ENCODE results near the gene HELZ2. TPM values are rescaled to one million over a fixed set of nuclear protein-coding genes. Genes with fewer than 3 reads are reported as not detected.

HELZ2 gene
- polyA plus RNA-seq, 3 donors, result 3.0 to 15.5 (median 3.3) TPM

DNA sequence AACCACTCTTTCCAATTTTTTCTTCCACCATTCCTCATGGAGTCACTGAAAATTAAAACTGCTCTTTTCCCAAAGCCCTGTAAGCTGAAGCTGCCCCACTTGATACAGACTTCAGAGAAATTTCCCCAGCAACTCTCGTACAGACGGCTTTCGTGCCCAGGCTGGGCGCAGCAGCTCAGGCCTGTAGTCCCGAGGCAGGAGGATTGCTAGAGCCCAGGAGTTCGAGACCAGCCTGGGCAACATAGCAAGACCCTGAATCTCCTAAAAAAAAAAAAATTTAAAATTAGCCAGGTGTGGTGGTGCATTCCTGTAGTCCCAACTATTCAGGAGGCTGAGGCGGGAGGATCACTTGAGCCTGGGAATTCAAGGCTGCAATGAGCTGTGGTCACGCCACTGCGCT is 46.9 kb downstream of the HELZ2 start:
- TF ChIP-seq, protein P1, sequence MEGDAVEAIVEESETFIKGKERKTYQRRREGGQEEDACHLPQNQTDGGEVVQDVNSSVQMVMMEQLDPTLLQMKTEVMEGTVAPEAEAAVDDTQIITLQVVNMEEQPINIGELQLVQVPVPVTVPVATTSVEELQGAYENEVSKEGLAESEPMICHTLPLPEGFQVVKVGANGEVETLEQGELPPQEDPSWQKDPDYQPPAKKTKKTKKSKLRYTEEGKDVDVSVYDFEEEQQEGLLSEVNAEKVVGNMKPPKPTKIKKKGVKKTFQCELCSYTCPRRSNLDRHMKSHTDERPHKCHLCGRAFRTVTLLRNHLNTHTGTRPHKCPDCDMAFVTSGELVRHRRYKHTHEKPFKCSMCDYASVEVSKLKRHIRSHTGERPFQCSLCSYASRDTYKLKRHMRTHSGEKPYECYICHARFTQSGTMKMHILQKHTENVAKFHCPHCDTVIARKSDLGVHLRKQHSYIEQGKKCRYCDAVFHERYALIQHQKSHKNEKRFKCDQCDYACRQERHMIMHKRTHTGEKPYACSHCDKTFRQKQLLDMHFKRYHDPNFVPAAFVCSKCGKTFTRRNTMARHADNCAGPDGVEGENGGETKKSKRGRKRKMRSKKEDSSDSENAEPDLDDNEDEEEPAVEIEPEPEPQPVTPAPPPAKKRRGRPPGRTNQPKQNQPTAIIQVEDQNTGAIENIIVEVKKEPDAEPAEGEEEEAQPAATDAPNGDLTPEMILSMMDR (IDR thresholded peaks at IDR 0.05), result no peak
- Histone ChIP-seq H3K9ac (ENCODE audit: insufficient read depth, low read length, poor library complexity, severe bottlenecking) (no peak overlapping the region), H3K79me2 (ENCODE audit: insufficient read depth, low read length) (no peaks in the 10 kb centered on the region), H3K4me2 (replicated peaks; ENCODE audit: extremely low read depth, low read length, poor library complexity, severe bottlenecking) (no peak overlapping the region), H2AFZ (ENCODE audit: insufficient read depth, low read depth, low read length, poor library complexity, severe bottlenecking) (no peak overlapping the region), H3K4me1 (ENCODE audit: control insufficient read depth in 1 of 2, insufficient read depth in 2 of 2, low read length in 2 of 2) (peaks cover 6 to 15% of the 10 kb centered on the region in 2 donors), H3K9me3 (replicated peaks in 1 of 2; ENCODE audit: control insufficient read depth in 1 of 2, insufficient read depth in 1 of 2, low read length in 2 of 2) (peaks cover 11 to 12% of the 10 kb centered on the region in 2 donors), H3K27ac (ENCODE audit: low read depth in 1 of 2, low read length in 2 of 2) (no peak overlapping the region), H3K27me3 (ENCODE audit: control insufficient read depth in 2 of 2, insufficient read depth in 2 of 2, low read length in 2 of 2) (no peaks in the 10 kb centered on the region), H3K36me3 (replicated peaks in 1 of 2; ENCODE audit: control insufficient read depth in 1 of 2, insufficient read depth in 2 of 2, low read length in 2 of 2) (no peaks in the 10 kb centered on the region), H3K4me3 (replicated peaks in 1 of 3; ENCODE audit: low read depth in 2 of 3, low read length in 3 of 3) (no peak overlapping the region), H4K20me1 (ENCODE audit: insufficient read depth, low read length) (peaks cover 5% of the 10 kb centered on the region)
- intact Hi-C loops (cut with micrococcal nuclease), result loop anchor here in 1 of 2 donors (10.0 kb wide), 1 partner anchor 538 kb away; the partner anchor contains the start of gene TCEA2
- Mint-ChIP-seq H3K4me3 (peak overlapping the region in 1 of 2 donors; percentile 26), H3K27ac (no peak overlapping the region), H3K4me1 (peaks cover 12% of the 10 kb centered on the region), H3K36me3 (peaks cover 12 to 17% of the 10 kb centered on the region in 2 donors), H3K27me3 (ENCODE audit: low read depth in 3 of 3) (peaks cover 7 to 28% (median 16%) of the 10 kb centered on the region in 3 donors), H3K9me3 (peaks cover 13 to 18% (median 18%) of the 10 kb centered on the region in 7 donors)
- no peak for DNase-seq
- 96% methylated on average over 6 of the region's 9 CpGs for WGBS (ENCODE audit: insufficient coverage)

DNA sequence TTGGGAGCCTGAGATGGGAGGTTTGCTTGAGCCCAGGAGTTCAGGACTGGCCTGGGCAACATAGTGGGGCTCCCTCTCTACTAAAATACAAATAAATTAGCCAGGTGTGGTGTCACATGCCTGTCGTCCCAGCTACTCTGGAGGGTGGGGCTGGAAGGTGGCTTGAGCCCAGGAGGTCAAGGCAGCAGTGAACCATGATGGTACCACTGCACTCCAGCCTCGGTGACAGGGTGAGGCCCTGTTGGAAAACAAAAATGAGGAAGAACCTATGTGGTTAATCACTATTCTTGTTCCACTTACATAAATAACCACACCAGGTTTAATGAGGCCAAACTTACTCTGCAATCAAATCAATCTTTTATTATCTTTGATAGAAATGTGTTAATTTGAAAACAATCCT is 48.1 kb downstream of the HELZ2 start:
- Mint-ChIP-seq H3K27ac (no peak overlapping the region), H3K4me3 (no peak overlapping the region), H3K9me3 (peaks cover 13 to 20% (median 18%) of the 10 kb centered on the region in 7 donors), H3K4me1 (peaks cover 17% of the 10 kb centered on the region), H3K27me3 (ENCODE audit: low read depth in 3 of 3) (peaks cover 7 to 27% (median 15%) of the 10 kb centered on the region in 3 donors), H3K36me3 (peaks cover 12 to 21% of the 10 kb centered on the region in 2 donors)
- no peaks in the 10 kb centered on the region for H3K27me3 ChIP-seq (ENCODE audit: control insufficient read depth in 2 of 2, insufficient read depth in 2 of 2, low read length in 2 of 2)
- peaks cover 7% of the 10 kb centered on the region for H3K79me2 ChIP-seq (ENCODE audit: insufficient read depth, low read length)
- H3K4me1 ChIP-seq (ENCODE audit: control insufficient read depth in 1 of 2, insufficient read depth in 2 of 2, low read length in 2 of 2), result peaks cover 14 to 24% of the 10 kb centered on the region in 2 donors
- no peak overlapping the region for H3K4me2 ChIP-seq (replicated peaks; ENCODE audit: extremely low read depth, low read length, poor library complexity, severe bottlenecking)
- intact Hi-C loops (cut with micrococcal nuclease), result loop anchor here in 1 of 2 donors (10.0 kb wide), 1 partner anchor 539 kb away; the partner anchor contains the start of gene TCEA2
- H3K36me3 ChIP-seq (replicated peaks in 1 of 2; ENCODE audit: control insufficient read depth in 1 of 2, insufficient read depth in 2 of 2, low read length in 2 of 2), result no peaks in the 10 kb centered on the region
- H4K20me1 ChIP-seq (ENCODE audit: insufficient read depth, low read length), result peaks cover 13% of the 10 kb centered on the region
- TF ChIP-seq, protein P1 (IDR thresholded peaks at IDR 0.05), result no peak
- DNase-seq, result peak in 2 of 3 donors; percentile 12 to 14
- no peak overlapping the region for H3K9ac ChIP-seq (ENCODE audit: insufficient read depth, low read length, poor library complexity, severe bottlenecking)
- peaks cover 11 to 12% of the 10 kb centered on the region in 2 donors for H3K9me3 ChIP-seq (replicated peaks in 1 of 2; ENCODE audit: control insufficient read depth in 1 of 2, insufficient read depth in 1 of 2, low read length in 2 of 2)
- no peak overlapping the region for H3K27ac ChIP-seq (ENCODE audit: low read depth in 1 of 2, low read length in 2 of 2)
- H2AFZ ChIP-seq (ENCODE audit: insufficient read depth, low read depth, low read length, poor library complexity, severe bottlenecking), result no peak overlapping the region
- WGBS (ENCODE audit: insufficient coverage), result 50% methylated on average over 1 of the region's 2 CpGs
- no peak overlapping the region for H3K4me3 ChIP-seq (replicated peaks in 1 of 3; ENCODE audit: low read depth in 2 of 3, low read length in 3 of 3)

All from CD14-positive monocyte (primary cell).